IMR-90 (cell line): ENCODE results near the gene RTN3. TPM values are rescaled to one million over a fixed set of nuclear protein-coding genes. Genes with fewer than 3 reads are reported as not detected.

Source experiments
- ATAC-seq: fragments of 200-7000 bp; cut with Tn5 transposase; 2 replicates; pipeline ENCODE4 v1.9.1; 2020; ENCODE audit warnings: low read depth, mild to moderate bottlenecking, moderate library complexity
- BruUV-seq: library from RNA; stranded (reverse); fragments of 400-500 nt; replicated peaks from 2 replicates; lab custom pipeline; 2021; lab: Mats Ljungman, UMichigan
- CTCF ChIA-PET: fragments of 300-600 bp; formaldehyde crosslinking; extraction: SDS; loops from one replicate; lab custom pipeline; 2021; ENCODE audit warnings: antibody characterized with exemption; lab: Yijun Ruan, JAX
- POLR2A ChIA-PET: fragments of 300-600 bp; sonication (Branson Sonifier 250); formaldehyde crosslinking; loops from one replicate; lab custom pipeline; 2022; ENCODE audit warnings: antibody characterized with exemption; ENCODE audit not compliant: unreplicated experiment; lab: Charles Lee
- DNase-seq: peaks from one replicate; pipeline ENCODE4 v3.0.0; 2013
- H2AFZ ChIP-seq: replicated peaks from 2 replicates; pipeline ENCODE3; 2013; ENCODE audit warnings: low read length, mild to moderate bottlenecking; ENCODE audit not compliant: poor library complexity
- H2AK5ac ChIP-seq: 2 replicates; pipeline ENCODE4 v1.6.1; 2013; ENCODE audit warnings: low read depth, low read length, inconsistent platforms
- H2AK9ac ChIP-seq: replicated peaks from 2 replicates; pipeline ENCODE3; 2013; ENCODE audit warnings: mild to moderate bottlenecking, low read depth, low read length, moderate library complexity; ENCODE audit not compliant: poor library complexity
- H2BK120ac ChIP-seq: 2 replicates; pipeline ENCODE4 v1.6.1; 2013; ENCODE audit warnings: low read depth, low read length, inconsistent platforms
- H2BK15ac ChIP-seq: 3 replicates; pipeline ENCODE4 v1.6.1; 2013; ENCODE audit warnings: low read depth, low read length, inconsistent platforms
- H2BK20ac ChIP-seq: 2 replicates; pipeline ENCODE4 v1.6.1; 2013; ENCODE audit warnings: low read depth, mild to moderate bottlenecking, inconsistent platforms, low read length, moderate library complexity
- H2BK5ac ChIP-seq: 2 replicates; pipeline ENCODE4 v1.6.1; 2013; ENCODE audit warnings: mild to moderate bottlenecking, low read depth, low read length, inconsistent platforms; ENCODE audit not compliant: poor library complexity, severe bottlenecking
- H3K14ac ChIP-seq: replicated peaks from 2 replicates; pipeline ENCODE4 v1.6.1; 2013; ENCODE audit warnings: low read depth, low read length, inconsistent platforms
- H3K18ac ChIP-seq: 2 replicates; pipeline ENCODE4 v1.6.1; 2013; ENCODE audit warnings: low read depth, low read length, control low read depth
- H3K23ac ChIP-seq: 2 replicates; pipeline ENCODE4 v1.6.1; 2013; ENCODE audit warnings: low read depth, low read length, inconsistent platforms
- H3K27ac ChIP-seq: 2 replicates; pipeline ENCODE4 v1.5.1; 2013; ENCODE audit warnings: mild to moderate bottlenecking, control low read depth, low read length; ENCODE audit not compliant: insufficient read depth
- H3K27me3 ChIP-seq: 2 replicates; pipeline ENCODE4 v1.6.1; 2013; ENCODE audit warnings: low read length; ENCODE audit not compliant: control insufficient read depth, insufficient read depth
- H3K36me3 ChIP-seq: 2 replicates; pipeline ENCODE4 v1.6.1; 2013; ENCODE audit warnings: low read length, mixed read lengths; ENCODE audit not compliant: control insufficient read depth, insufficient read depth
- H3K4ac ChIP-seq: 2 replicates; pipeline ENCODE4 v1.6.1; 2013; ENCODE audit warnings: low read depth, low read length, inconsistent platforms
- H3K4me1 ChIP-seq: 2 replicates; pipeline ENCODE4 v1.6.1; 2013; ENCODE audit warnings: low read length, mixed read lengths; ENCODE audit not compliant: control insufficient read depth, insufficient read depth
- H3K4me2 ChIP-seq: 2 replicates; pipeline ENCODE4 v1.6.1; 2013; ENCODE audit warnings: low read depth, mild to moderate bottlenecking, control low read depth, low read length, moderate library complexity
- H3K4me3 ChIP-seq: 2 replicates; pipeline ENCODE4 v1.5.1; 2013; ENCODE audit warnings: low read depth, mild to moderate bottlenecking, control low read depth, low read length, moderate library complexity; ENCODE audit not compliant: insufficient read depth
- H3K56ac ChIP-seq: 2 replicates; pipeline ENCODE4 v1.6.1; 2013; ENCODE audit warnings: low read length, inconsistent platforms; ENCODE audit not compliant: insufficient read depth; ENCODE audit errors: extremely low read depth
- H3K79me1 ChIP-seq, 2 experiments: 2 replicates each; pipeline ENCODE4 v1.6.1; 2013; ENCODE audit warnings: low read length in 2 of 2, inconsistent platforms in 1 of 2, low read depth in 1 of 2
- H3K9ac ChIP-seq: 2 replicates; pipeline ENCODE4 v1.6.1; 2013; ENCODE audit warnings: low read depth, low read length, control low read depth
- H3K9me1 ChIP-seq: 2 replicates; pipeline ENCODE4 v1.6.1; 2013; ENCODE audit warnings: low read length, inconsistent platforms; ENCODE audit not compliant: insufficient read depth
- H3K9me3 ChIP-seq: 2 replicates; pipeline ENCODE4 v1.6.1; 2013; ENCODE audit warnings: low read length; ENCODE audit not compliant: control insufficient read depth, insufficient read depth
- H4K20me1 ChIP-seq: 2 replicates; pipeline ENCODE4 v1.6.1; 2013; ENCODE audit warnings: low read length, inconsistent platforms; ENCODE audit not compliant: insufficient read depth
- H4K5ac ChIP-seq: 2 replicates; pipeline ENCODE4 v1.6.1; 2013; ENCODE audit warnings: mild to moderate bottlenecking, low read depth, low read length, control low read depth
- H4K8ac ChIP-seq, 2 experiments: 2 replicates each; pipeline ENCODE4 v1.6.1; 2013; ENCODE audit warnings: low read depth in 2 of 2, low read length in 2 of 2, control low read depth in 1 of 2, inconsistent platforms in 1 of 2
- H4K91ac ChIP-seq: 2 replicates; pipeline ENCODE4 v1.6.1; 2013; ENCODE audit warnings: low read depth, low read length, inconsistent platforms; ENCODE audit not compliant: insufficient read depth
- MAFK ChIP-seq: IDR thresholded peaks from 2 replicates; pipeline ENCODE4 v1.6.1; 2012; ENCODE audit warnings: low read depth, low read length, improper control_type of control experiment
- RCOR1 ChIP-seq: IDR thresholded peaks from 2 replicates; pipeline ENCODE4 v1.6.1; 2012; ENCODE audit warnings: mild to moderate bottlenecking, low read length, improper control_type of control experiment; ENCODE audit not compliant: insufficient replicate concordance
- WGBS, 2 experiments: methylation state at CpG; one replicate each; pipeline versions ENCODE4 v1.1.5 to v1.1.7; 2013; ENCODE audit warnings: missing lambda C conversion rate in 2 of 2; ENCODE audit not compliant: insufficient read length in 1 of 2; ENCODE audit errors: extremely low coverage in 2 of 2; 5-methylcytosine and 5-hydroxymethylcytosine counted together
- dilution Hi-C: fragments of 300-500 bp; cut with HindIII; formaldehyde crosslinking; loops from one replicate; pipeline ENCODE4 v1.14.3; 2018; ENCODE audit warnings: low sequenced_read_pairs; ENCODE audit not compliant: unreplicated experiment
- in situ Hi-C: fragments of 300-500 bp; cut with MboI; formaldehyde crosslinking; loops from 3 replicates; pipeline ENCODE4 v1.14.3; 2019; ENCODE audit warnings: low sequenced_read_pairs, inconsistent platforms, mixed read lengths
- intact Hi-C: fragments of 100-400 bp; cut with micrococcal nuclease; formaldehyde crosslinking; loops from 2 replicates; pipeline ENCODE4 v1.10.0; 2022
- polyA plus RNA-seq, 3 experiments: library from polyadenylated mRNA; depleted of rRNA; stranded (reverse); fragments of >200 nt; gene quantifications; 2 replicates each; pipeline ENCODE4 v1.2.3, GENCODE V29; 2012; ENCODE audit warnings: low replicate concordance in 1 of 3
- total RNA-seq: library from RNA; depleted of rRNA; stranded (reverse); fragments of >200 nt; gene quantifications from 2 replicates; pipeline ENCODE4 v1.2.3, GENCODE V29; 2012

The RTN3 gene
- total and polyA plus RNA-seq, 2 of the 4 experiments (the other 2 are of a cell fraction), result 31.2 to 64.6 TPM

DNA sequence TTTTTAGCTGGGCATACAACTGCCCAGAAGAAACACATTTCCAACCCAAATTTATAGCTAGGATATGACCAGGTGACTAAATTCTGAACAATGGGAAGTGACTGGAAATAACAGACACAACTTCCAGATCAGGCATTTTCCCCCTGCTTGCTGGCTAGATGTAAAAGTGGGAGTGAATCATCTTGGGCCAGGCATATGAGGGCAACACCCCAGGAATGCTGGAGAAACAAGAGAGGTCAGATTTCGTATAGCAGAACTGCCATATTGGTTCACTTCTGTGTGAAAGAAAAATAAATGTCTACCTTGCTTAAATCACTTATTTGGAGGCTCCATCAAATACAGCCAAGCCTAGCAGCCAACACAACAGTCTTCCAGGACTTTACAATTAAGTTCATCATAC is 17.5 kb upstream of the RTN3 start:
- Histone ChIP-seq H4K20me1 (peaks cover 73% of the 10 kb centered on the region), H2BK20ac (no peak overlapping the region), H3K56ac (no peak overlapping the region), H3K9me1 (peaks cover 22% of the 10 kb centered on the region), H2AK5ac (no peak overlapping the region), H3K27me3 (no peaks in the 10 kb centered on the region), H2AFZ (no peak overlapping the region), H2BK15ac (no peak overlapping the region; the same call in 2 of the 3 replicates), H3K14ac (no peak overlapping the region), H3K36me3 (no peaks in the 10 kb centered on the region), H4K8ac (no peak overlapping the region), H4K91ac (no peak overlapping the region), H3K4me3 (no peak overlapping the region), H3K27ac (peak overlapping the region; percentile 32; the same call in 1 of the 2 replicates), H3K23ac (no peak overlapping the region), H3K4me2 (no peak overlapping the region), H2BK120ac (no peak overlapping the region), H3K9ac (no peak overlapping the region), H2AK9ac (no peak overlapping the region), H3K9me3 (no peaks in the 10 kb centered on the region), H4K5ac (no peak overlapping the region), H3K4ac (no peak overlapping the region), H3K18ac (0 out of 2 replicates have a peak overlapping the region, but pooled peaks have one; percentile 57), H2BK5ac (peak overlapping the region; percentile 38), H3K4me1 (peaks cover 22% of the 10 kb centered on the region), H3K79me1 (peaks cover 3 to 68% of the 10 kb centered on the region in 2 experiments; a peak in 2 of 4 replicates)
- peak; percentile 24 for ATAC-seq
- BruUV-seq, result no TSS peak
- dilution Hi-C loops, result no loop called here
- DNase-seq, result peak; percentile 80
- ChIA-PET CTCF (no interaction called here), POLR2A (no interaction called here)
- intact Hi-C loops, result no loop called here
- peak; percentile 15; the same call in 1 of the 2 replicates for TF ChIP-seq MAFK
- TF ChIP-seq RCOR1, result no peak
- no CpG with 5 or more reads among the region's 1 CpG for WGBS, 2 experiments
- in situ Hi-C loops, result loop anchor here (25.0 kb wide), 1 partner anchor 777 kb away; the partner anchor contains the start of gene SLC3A2
